Prostate gland (tissue), 2 donors: ENCODE measurements around the gene SLC35D1.

Experiments
- POLR2A ChIP-seq: fragments of 450-650 bp; IDR thresholded peaks from one replicate; pipeline ENCODE4 v1.6.1; 2016; ENCODE audit warnings: antibody characterized with exemption, mild to moderate bottlenecking
- POLR2AphosphoS5 ChIP-seq: sonication (generic); formaldehyde crosslinking; IDR thresholded peaks from one replicate; pipeline ENCODE4 v1.6.1; 2017; ENCODE audit warnings: antibody characterized with exemption
- TF ChIP-seq, protein P1 (sequence below), 4 experiments: fragments of 200-600 bp in 2 of 4; fragments of 450-650 bp in 2 of 4; sonication (generic) in 2 of 4; IDR thresholded peaks; 1 replicate in 3 of 4; 2 replicates in 1 of 4; pipeline ENCODE4 v1.5.1; 2016 to 2019; ENCODE audit warnings: antibody characterized with exemption in 4 of 4, mild to moderate bottlenecking in 2 of 4, moderate library complexity in 2 of 4

DNA sequence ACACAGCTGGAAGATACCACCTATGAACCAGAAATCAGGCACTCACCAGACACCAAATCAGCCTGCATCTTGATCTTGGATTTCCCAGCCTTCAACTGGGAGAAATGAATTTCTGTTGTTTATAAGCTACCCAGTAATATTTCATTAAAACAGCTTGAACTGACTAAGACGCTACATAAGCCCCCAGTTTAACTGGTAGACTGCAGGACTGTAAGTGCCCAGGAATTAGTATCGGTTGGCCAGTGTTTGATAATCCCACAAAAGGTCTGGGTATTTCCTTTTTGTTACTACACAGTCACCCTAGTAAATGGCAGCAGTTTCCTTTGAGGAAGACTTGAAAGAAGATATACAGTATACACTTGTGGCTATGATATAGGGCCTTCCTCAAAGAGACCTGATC is 7.3 kb upstream of the SLC35D1 start:
- TF ChIP-seq, protein P1, sequence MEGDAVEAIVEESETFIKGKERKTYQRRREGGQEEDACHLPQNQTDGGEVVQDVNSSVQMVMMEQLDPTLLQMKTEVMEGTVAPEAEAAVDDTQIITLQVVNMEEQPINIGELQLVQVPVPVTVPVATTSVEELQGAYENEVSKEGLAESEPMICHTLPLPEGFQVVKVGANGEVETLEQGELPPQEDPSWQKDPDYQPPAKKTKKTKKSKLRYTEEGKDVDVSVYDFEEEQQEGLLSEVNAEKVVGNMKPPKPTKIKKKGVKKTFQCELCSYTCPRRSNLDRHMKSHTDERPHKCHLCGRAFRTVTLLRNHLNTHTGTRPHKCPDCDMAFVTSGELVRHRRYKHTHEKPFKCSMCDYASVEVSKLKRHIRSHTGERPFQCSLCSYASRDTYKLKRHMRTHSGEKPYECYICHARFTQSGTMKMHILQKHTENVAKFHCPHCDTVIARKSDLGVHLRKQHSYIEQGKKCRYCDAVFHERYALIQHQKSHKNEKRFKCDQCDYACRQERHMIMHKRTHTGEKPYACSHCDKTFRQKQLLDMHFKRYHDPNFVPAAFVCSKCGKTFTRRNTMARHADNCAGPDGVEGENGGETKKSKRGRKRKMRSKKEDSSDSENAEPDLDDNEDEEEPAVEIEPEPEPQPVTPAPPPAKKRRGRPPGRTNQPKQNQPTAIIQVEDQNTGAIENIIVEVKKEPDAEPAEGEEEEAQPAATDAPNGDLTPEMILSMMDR (IDR thresholded peaks at IDR 0.05) = no peak
- no peak for TF ChIP-seq POLR2AphosphoS5
- no peak for TF ChIP-seq POLR2A
